GM19238 (cell line): ENCODE measurements around the gene GRIK1.
A peak's percentile ranks its signal among the peaks of the same experiment; 100 is the strongest.

Source experiments
- DNase-seq: peaks from one replicate; pipeline ENCODE4 v3.0.0; 2011; ENCODE audit warnings: low spot score; ENCODE audit not compliant: insufficient read length

Gene GRIK1

DNA sequence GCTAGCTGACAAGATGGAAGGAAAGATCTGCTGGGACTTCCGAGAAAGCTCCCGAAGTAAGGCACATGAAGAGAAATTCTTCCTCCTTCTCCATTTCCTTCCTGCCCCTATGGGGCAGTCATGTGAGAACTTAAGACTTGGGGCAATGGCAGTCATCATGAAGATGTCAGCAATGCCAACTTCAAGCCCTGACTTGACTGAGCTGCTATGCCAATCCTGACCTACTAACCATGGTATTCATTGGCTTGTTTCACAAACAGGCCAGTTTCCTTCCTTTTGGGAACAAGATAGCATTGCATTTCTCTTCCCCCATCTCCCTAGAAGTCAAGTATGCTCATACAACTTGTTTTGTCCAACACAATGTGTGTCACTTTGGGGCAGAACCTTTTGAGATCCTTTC, 25.5 kb downstream of the GRIK1 start:
- DNase-seq, result no peak

DNA sequence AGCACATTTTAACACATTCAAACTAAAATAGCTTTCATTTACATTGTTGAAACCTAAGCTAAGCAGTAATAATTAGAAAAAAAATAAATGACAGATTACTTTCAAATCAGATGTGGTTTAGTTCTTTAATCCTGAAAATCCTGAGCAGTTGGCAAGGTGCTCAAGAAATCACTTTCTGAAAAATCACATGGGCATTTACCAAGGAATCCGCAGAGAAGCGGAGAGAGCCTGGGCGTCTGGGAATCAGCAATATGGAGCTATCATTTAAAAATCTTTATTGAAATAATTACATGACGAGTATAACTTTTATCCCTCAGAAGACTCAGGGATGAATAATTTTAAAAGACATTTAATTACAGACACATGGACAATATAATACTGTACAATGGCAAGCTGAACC, 30.2 kb downstream of the GRIK1 start:
- no peak for DNase-seq

DNA sequence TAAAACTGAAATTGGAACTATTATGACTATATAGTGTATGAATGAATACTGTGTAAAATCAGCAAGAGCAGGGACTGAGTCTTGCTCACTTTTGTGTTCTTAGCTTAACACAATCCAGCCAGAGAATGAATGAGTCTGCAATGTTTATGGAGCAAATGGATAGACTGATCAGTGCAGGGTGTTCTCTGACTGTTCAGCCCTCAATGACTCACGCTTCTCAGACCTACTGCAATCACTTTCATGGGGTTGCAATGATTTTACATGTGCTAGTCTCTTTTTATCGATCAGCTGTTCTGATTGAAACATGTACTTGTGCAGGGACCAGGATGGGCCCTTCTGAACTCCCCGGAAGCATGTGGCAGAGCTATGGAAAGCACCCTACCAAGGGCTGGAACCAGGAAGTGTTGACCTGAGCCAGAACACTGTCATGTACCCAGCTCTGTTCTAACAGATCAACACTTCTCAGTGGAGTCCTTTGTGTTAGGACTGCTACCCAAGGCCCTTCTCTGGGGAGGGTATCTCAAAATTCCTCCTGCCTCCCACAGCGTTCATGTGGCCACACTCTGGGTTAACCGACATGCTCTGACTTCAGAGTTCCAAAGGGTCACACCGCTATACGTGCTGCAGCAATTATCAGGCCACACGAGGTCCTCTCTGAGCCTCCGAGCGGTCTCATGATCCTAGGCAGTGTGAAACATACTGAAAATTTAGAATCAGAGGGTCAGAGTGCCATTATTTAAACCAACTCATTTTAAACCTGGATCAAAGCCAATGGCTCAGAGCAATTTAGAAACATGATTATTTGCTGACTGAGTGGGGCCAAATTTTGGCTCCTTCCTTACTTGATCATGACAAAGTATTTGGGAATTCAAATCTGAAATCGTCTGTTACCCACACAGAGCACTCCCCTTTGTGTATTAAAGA, 35.2 kb downstream of the GRIK1 start:
- no peak for DNase-seq

DNA sequence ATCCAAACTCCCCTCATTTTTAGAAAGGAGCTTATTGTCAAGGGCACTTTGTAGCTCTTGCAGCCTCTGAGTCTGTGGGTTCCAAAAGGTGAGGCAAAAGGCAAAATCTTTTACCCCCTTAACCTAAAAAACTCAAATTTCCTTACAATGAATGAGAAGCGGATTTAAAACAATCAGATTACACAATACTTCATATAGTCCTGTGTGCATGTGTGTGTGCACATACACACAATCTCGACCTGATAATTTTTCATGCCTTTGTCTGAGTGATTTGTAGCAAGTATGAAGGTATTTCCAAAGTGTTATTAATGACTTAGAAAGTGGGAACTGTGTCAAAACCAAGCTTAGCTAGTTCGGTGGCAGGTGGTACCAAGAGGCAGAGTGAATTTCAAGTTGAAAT, 42.9 kb downstream of the GRIK1 start:
- DNase-seq, result no peak

DNA sequence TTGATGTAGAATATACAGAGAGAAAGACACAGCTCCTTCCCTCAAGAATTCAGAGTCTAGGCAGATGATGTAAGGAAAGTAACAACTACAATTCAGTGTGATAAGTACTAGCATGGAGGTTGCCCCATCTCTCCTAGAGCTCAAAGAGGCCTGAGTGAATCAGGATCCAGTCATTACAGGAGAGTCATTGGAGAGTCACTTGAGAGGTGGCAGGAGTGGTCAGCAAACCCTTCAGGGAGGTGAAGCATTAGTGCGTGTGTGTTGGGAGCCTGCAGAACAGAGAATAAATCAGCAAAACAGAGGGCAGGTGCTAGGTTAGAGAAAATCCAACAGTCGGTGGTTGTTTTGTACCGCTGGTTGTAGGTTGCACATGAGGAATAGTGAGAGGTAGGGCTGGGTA, 46.1 kb downstream of the GRIK1 start:
- no peak for DNase-seq

DNA sequence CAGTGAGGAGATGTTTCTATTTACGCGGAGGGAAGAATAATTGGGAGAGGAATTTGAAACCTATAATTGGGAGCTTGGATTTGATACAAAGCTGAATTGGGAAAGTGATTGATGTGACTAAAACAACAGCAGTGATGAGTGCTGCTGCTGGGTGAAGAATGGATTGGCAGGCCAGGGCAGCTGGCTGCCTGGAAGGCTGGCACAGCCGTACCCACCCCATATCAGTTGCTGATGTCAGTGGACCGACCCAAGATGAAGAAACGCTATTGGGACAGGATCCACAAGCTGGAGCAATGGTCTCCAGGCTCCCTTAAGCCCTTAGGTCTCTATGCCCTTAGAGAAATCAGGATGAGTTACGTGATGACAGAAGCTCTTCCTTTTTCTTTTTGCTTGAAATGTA, 47.4 kb downstream of the GRIK1 start:
- no peak for DNase-seq

DNA sequence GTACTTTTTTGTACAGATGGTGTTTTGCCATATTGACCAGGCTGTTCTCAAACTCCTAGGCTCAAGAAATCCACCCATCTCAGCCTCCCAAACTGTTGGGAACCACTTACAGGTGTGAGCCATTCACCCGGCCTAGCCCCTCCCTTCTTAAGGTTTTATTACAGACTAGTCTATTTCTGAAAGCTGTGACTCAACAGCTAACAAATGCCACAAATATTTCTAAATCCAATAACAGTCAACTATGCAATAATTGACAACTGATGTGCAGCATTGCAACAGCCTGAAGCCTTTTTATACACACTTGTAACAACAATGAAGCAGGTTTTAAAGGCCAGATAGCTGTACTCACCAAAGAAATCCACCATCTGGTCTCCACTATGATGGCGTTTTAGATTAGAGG, 51.4 kb downstream of the GRIK1 start:
- no peak for DNase-seq

DNA sequence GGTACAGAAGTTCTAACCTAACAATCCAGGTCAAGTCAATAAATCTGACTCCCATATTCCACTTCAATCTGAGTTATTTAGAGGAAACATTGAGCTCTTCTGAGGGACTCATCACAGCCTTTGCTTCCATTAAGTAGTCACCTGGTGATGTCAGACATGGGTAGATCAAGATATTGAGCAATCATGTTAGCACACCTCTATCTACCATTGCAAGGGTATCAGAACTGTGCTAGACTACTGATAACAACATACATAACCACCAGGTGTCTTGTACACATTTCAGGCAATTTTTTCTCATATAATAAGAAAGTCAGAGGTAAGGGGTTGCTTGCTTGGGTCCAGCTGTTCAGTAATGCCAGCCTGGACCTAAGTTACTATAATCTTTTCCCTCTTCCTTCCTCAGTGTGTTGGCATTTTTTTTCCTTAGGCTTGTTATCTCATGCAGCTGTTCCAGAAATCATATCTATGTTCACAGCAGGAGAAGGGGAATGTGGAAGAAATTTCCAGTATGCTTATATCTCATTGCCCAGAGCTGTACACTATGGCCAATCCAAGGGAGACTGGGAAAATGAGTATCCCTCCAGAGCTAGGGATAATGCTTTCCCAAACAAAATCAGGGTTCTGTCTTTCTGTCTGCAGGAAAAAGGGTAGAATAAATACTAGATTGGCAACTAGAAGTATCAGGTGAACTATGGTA, 52.3 kb downstream of the GRIK1 start:
- no peak for DNase-seq

DNA sequence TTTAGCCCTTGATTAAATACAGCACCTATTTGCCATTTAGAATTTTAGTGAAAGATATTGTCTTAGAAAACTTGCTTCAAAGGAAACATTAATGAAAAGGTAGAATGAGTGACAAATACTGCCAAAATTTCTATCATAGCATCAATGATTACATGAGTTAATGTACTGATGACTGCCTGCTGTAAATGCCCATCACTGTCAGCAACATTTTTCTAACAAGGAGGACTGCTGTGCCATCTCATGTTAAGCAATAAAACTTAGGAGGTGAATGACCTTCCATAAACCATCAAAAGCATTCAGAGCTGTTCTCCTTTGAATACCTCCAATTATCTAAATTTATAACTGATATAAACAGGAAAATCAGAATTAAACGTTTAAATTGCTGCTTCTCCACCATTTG, 54.3 kb downstream of the GRIK1 start:
- DNase-seq, result no peak

DNA sequence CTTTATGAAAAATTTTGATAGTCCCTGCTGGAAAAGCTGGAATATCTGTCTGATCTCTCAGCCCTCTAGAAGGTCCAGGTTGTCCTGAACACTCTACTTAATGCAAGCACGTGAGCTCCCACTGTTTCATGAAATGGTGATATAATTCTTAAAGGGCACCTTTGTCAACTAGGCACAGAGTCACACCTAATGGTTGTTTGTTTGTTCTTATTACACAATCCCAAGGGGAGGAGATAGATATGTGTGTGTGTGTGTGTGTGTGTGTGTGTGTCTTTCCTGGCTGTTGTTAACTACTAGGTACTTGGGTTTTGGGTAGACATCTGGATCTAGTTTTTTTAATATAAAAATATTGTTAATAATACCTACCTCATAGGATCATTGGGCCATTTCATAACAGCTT, 63.9 kb downstream of the GRIK1 start:
- DNase-seq, result no peak

DNA sequence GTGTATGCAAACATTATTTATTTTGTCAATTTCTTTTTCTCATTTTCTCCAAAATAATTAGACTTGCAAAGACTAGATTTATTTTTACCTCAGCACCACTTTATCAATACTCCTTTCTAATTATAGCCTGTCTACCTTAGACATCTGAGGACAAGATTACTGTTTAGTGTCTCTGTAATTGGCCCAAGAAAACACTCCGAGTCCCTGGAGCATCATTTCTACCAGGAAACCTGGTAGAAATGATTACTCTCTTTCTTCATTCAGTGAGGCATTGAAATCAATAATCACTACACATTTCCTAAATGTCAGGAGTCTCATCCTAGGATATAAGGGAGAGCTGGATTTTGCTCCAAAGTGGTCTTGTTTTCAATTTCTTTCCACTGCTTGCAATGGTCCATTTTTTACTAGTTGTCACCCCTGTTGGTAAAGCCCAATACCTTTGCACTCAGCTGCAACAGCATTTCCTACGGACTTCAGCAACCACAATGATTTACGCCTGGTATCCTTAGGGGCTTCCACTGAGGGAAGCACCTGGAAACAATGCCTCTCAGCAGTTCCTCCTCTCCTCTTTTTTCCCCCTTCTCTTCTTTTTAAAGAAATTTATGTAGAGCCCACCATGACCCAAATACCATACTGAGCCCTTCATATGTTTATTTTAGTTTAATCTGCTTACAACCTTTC, 64.6 kb downstream of the GRIK1 start:
- DNase-seq, result no peak

DNA sequence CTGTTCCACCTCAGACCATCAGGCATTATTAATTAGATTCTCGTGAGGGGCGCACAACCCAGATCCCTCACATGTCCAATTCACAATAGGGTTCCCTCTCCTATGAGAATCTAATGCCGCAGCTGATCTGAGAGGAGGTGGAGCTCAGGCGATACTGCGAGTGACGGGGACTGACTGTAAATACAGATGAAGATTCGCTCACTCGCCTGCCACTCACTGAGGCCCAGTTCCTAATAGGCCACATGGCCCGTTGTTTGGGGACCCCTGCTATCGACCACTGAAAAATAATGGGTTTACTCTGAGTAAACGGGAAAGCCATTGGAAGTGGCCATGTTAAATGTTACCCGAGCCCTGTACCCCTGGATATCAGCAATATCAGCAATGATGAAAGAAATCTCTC, 65.9 kb downstream of the GRIK1 start:
- DNase-seq, result no peak

DNA sequence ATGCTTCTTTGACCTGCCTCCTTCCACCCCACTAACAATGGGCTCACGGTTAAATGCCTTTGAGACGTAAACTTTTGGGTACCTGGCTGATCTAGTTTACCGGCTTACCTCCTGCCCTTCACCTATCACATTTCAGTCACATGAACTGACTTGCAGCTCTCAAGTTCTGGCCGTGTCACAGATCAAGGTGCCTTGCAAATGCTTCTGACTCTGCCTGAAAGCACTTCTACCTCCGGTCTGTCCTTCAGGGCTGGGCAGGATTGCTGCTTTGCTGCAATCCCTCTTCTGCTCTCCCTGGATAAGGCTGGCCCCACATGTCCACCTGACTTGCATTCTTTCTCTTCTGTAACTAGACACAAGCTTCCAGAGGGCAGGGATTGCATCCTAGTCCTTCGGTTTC, 69.0 kb downstream of the GRIK1 start:
- no peak for DNase-seq

DNA sequence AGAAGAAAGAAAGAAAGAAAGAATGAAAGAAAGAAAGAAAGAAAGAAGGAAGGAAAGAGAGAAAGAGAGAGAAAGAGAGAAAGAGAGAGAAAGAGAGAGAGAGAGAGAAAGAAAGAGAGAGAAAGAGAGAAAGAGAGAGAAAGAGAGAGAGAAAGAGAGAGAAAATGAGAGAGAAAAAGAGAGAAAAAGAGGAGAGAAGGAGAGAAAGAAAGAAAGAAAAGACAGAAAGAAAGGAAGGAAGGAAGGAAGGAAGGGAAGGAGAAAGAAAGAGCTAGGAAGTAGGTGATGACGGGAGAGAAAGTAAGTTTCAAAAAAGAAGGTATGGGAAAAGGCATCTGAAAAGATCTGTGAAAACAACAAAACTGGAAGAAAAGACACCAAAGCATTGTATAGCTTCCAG, 72.0 kb downstream of the GRIK1 start:
- DNase-seq, result no peak

DNA sequence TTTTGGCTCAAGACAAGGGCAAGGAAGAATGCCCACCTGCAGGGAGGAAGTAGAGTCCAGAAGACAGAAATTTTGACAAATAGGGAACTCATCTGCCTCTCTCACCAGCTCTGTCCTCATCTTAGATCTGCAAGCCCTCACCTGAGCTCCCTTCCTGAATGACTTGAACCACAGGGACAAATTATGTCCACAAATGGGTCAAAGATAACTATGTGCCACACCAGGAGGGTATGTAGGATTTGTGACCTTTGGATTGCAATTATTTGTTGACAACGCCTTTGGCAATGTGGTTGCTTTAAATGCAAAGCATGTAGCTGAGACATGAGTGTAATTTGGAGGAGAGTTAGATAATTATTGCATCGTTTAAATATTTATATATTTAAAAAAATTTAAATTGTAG, 79.5 kb downstream of the GRIK1 start:
- no peak for DNase-seq

DNA sequence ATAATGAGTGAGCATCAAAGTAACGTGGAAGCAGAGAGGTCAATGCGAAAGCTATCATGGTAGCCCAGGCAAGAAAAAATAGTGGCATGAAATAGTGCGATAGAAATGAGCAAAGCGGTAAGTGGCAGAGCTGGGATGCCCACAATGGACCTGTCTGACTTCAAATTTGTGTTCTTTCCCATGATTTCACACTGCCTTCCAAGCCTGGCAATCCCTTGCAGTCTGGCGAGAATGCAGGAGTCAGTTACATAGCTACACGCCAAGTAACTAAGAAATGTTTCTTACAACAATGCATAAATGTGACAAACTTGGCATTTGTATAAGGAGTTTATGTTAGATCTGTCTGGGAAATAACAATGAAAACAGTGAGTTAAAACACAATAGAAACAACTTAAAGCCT, 82.6 kb downstream of the GRIK1 start:
- no peak for DNase-seq

DNA sequence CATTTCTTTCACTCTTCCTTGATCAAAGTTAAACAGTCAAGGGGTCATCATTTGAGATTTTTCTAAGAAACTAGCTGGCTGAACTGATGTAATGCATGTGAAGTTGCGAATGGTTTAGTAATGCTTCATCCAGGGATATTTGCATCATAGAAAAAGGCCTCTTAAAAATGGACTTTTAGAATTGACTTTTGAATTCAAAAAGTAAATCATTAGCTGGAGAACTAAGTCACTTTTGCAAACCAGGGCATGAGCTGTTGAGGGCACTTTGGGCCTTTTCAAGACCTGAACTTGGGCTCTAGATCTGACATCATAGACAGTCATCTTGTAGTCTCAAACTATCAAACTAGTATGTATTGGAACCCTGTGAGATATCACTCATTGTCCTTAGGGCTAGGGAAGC, 85.0 kb downstream of the GRIK1 start:
- no peak for DNase-seq

DNA sequence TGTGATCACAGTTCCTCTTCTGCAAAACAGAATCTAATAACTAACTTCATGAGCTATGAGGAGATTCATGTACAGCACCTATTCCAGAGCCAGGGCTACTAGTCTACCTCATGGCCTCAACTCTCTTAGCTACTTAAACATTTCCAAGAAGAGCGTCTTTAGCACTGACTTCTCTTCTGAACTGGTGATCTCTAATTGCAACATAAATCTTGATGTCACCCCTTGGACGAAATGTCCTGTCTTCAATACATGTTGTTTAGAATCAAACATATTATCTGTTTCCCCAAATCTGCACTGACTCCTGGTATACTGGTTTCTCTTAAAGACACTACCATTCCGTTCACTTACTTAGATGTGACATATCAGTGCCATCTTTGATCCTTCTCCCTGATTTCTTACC, 88.2 kb downstream of the GRIK1 start:
- no peak for DNase-seq

DNA sequence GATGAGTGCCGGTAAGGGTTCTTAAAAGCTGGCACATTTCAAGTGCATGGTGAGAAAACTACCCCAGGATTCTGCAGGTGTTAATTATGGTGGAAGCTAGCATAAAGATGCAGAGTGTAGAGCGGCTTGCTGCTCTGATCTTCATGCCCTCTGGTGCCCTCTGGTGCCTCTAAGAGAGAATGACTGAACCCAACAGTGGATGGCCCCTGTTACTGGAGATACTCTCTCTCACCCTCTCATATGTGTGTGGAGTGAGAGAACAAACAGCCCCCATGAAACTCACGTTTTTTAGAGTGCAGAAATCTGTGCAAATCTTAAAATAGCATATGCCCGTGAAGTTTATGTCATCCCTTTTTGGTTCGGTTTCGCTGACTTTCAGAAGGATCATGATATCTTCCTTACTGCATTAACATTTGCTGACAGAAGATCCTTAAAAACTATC, 90.0 kb downstream of the GRIK1 start:
- DNase-seq, result peak; percentile 12

DNA sequence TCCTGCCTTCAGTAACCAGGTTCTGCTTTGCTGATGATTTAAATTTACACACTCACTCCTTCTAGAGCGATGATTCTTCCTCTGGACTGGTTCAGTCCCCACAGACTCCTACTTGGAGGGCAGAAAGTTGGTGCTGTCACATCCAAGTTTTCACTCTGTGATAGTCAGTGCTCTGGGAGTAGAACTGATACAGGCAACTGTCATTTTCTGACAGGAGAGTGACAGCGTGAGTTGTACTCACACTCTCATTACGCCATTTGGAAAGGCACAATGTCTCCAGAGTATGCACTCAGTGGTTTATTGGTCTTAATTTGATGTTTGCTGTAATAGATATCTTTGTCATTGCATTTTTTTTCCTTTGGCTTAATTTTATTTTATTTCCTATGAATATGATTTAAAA, 96.0 kb downstream of the GRIK1 start:
- DNase-seq, result no peak

DNA sequence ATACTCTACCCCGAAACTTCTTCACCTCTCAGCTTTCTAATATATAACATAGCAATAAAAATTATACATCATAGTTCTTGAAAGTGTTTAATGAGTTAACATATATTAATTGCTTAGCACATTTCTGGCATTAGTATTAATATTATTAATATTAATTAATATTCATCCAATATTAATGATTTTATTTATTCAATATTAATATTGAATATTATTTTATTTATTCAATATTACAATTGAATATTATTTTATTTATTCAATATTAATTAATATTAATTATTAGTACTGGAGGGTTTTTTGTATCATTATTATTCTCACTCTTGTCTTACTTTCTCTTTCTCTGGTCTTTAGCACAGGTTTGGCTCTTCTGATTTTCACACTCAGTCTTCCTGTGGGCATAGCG, 105.2 kb downstream of the GRIK1 start:
- DNase-seq, result no peak

DNA sequence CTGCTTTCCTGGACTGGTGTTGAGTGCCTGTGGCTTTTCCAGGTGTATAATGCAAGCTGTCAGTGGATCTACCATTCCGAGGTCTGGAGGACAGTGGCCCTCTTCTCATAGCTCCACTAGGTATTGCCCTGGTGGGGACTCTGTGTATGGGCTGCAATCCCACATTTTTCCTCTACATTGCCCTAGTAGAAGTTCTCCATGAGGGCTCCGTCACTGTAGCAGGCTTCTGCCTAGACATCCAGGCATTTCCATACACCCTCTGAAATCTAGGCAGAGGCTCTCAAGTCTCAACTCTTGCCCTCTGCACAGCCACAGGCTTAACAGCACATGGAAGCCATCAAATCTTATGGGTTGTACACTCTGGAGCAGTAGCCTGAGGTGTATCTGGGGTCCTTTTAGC, 107.6 kb downstream of the GRIK1 start:
- DNase-seq, result no peak
